Hindlimb muscle (tissue), 1 donor: ENCODE measurements around the gene RBMS2. TPM values are rescaled to one million over a fixed set of nuclear protein-coding genes. Genes with fewer than 3 reads are reported as not detected.

Experiments used
- DNase-seq: peaks from one replicate; pipeline ENCODE4 v3.0.0-alpha.2; 2013
- polyA plus RNA-seq: library from polyadenylated mRNA; unstranded; fragments of 120-200 nt; gene quantifications from one replicate; pipeline ENCODE4 v1.2.1, GENCODE V29; 2013; ENCODE audit not compliant: insufficient read length

Gene RBMS2
- polyA plus RNA-seq, 1 donor: 17.8 TPM

DNA sequence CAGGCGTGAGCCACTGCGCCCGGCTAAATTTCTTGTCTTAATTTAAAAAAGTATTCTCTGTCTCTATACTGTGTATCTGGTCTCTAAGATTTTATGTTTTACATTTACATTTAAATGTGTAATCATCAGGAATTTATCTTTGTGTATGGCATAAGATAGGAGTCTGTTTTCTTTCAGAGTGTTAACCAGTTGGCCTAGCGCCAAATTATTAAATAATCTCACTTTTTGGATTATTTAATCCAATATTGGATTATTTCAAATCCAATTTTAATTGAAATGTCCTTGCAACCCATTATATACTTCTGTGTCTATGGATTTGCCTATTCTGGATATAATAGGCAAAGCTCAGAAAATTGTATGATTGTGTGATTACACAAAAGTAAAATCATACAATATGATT lies 63.5 kb downstream of the RBMS2 start:
- DNase-seq: no peak

DNA sequence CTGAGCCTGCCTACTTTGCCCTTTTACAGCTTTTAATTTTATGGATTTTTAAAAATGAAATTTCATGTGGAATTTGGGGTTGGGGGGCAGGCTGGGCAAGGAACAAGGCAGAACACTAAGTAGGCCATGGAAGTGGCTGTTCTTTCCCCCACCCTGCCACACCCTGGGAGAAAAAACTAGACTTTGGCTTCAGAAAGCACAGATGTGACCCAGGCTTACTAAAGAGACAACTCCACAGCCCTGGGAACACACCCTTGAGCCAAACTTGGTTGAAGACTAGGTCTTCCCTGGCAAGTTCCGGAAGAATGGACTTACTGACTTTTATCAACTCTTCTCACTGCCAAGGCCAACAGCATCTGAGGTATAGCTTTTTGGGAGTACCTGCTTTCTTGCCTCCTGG lies 68.2 kb downstream of the RBMS2 start:
- DNase-seq: no peak

DNA sequence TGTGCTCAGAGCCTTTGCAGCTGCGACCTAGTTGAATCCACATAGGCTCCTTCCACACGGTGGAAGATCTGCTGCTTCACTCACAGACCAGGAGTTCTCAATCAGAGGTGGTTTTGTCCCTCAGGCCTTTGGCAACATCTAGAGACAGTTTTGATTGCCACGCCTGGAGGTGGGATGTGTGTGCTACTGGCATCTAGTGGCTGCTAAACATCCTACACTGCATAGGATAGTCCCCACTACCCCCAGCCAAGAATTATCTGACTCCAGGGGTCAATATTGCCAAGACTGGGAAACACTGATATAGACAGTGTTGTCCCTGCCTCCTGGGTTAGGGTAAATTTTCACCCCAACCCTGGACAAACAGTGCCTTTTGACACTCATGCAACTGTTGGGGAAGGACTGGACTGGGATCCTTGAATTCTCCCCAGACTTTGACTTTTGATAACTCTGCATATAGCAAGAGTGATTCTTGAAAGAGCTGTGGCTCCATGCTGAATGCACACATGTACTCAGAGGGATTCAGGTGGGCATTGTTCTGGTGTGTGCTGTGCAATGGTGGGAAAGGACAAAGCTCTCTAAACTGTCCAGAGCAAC lies 68.7 kb downstream of the RBMS2 start:
- no peak for DNase-seq

DNA sequence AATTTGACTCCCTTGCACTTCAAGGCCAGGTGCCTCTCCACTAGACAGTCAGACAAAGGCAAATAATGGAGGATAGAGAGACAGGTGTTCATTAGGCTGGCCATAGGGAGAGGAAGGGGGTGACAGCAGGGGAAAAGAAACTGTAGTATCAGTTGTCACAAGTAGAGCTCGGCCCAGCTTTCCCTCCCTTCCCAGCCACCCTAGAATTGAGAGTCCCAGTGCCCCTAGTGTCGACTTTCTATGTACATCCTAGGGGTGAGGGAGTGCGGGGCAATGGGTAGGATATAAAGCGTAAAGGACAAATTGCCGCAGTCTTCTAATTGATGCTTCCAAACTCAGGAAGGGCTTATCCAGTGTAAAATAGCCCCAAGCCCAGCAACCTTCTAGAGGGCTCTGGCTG lies 69.5 kb downstream of the RBMS2 start:
- DNase-seq: no peak

DNA sequence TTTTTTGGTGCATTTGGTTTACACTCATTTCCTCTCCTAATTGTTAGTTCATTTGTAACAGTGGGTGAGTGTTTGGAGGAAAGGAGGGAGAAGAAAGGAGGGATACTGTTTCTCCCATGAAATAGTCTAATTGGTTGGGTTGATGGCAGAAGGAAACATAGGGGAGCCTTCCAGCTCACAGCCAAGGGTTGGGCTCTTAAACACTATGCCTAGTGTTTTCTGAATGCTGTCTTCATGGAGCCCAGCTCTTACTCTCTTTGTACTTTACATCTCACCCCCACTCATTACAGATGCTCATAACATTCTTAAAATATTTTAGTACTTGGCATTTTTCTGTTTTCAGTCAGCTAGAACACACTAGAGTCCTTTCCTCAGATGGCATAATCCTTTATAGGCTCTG lies 70.3 kb downstream of the RBMS2 start:
- no peak for DNase-seq

DNA sequence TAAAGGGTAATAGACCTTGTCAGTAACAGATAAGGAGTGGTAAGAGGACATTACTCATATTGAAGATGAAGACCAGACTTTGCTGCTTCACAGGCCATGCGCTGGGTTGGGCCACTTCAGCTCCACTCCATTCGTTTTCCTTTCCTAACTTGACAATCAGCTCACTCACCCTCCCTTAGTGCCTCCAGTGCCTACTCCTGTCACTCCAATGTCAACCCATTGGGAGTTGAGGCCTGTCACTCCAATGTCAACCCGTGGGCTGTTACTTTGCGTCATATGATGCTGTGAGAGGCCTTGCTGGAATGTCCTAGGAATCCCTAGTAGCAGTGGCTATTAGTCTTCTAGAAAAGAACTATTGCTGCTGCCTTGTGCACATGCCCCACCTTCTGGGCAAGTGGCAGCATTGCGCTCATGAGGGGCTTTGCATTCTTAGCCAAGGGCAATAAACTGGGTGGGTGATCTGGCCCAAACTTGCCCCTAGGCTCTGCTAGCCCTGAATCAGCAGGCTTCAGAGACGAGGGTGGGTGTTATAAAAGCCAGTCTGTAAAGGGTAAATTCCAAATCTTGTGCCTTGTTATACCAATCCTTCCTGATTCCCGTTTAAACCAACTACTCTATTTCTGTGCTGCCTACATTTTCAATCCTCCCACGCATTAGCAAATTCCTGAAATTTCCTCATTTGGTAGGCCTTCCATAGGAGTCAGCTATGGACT lies 72.4 kb downstream of the RBMS2 start:
- DNase-seq: peak; percentile 42

DNA sequence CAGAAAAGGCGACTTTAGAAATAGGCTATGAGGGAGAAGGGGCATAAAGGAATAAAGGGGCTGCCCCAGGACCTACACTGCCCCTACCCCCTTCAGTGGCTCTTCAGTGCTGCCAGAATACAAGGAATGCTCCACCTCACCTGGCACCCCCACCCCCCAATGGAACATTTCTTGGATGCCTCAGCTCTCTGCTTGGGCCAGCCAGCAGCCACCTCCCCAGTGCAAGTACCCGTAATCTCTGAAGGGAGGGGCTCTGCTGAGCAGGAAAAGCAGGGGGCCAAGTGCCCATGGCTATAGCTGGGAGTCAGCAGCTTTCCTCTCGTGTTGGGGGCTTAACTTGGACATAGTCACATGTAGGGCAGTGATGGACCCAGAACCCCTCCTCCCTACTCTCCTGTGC lies 75.2 kb downstream of the RBMS2 start:
- no peak for DNase-seq

DNA sequence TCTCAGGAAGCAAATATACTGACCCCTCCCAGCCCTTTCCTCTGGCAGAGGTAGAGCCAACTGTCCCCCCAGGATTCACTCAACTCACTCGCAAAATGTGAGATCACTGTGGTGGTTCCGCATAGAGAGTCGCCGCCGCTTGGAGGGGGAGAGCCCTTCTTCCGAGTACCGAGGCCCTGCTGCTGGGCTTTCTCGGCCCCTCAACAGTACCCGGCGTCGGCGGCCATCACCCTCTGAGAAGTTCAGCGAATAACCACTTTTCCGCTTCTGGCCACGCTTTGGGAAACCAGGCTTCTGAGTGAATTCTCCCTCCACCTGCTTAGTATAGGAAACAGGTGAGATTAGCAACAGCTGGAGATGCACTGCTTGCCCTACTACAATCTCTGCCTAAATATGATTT lies 77.4 kb downstream of the RBMS2 start:
- DNase-seq: no peak

DNA sequence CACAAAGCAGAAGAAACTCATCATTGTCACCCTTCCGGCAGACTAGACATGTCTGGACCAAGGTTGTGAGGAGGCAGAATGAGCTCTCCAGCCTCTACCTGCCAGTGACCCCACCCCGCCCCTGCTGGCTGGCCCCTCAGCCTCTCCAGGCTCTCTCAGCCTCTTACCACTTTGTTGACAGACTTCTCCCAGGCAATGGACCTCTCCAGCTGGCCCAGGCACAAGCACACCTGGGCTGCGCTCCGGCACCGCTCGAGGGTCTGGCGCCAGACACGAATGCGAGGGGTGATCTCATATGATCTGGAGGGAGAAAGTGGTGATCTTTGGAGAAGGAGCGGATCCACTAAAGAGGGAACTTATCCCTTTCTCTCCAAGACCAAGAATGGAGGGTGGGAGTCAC lies 78.2 kb downstream of the RBMS2 start:
- no peak for DNase-seq

DNA sequence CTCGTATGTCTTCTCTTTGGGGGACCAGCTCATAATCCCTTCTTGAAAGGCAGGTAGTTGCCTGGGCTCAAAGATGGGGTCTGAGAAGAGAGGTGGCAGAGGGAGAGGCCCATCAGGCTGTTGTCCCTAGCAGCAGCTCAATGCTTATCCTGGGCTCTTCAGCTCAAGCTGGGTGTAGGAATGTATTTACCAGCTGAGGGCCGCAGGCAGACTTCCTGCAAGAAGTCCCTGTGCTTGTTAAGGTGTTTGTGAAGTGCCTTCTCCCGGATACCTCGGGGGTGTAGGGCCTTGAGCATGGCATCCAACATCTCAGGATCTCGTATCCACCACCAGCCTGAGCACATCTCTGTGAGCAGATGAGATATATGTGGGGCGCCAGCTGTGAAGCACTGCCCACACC lies 79.1 kb downstream of the RBMS2 start:
- DNase-seq: no peak

DNA sequence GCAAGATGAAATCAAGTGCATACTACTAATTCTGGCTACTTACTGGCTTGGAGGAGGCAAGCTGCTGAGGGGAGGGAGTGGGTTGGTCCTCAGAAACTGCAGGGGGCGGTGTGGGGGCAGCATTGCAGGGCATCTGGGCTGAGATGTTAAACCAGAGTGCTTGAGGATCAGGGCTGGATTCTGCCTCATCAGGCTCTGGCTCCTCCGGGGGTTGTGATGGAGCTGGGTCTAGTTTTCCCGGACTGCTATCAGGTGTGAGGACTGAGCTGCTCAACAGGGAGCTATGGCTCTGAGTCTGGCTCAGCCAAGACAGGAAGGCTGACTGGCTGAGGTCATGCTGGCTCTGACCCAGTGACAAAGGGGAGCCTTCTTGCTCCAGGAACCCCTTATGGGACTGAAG lies 79.9 kb downstream of the RBMS2 start:
- DNase-seq: no peak

DNA sequence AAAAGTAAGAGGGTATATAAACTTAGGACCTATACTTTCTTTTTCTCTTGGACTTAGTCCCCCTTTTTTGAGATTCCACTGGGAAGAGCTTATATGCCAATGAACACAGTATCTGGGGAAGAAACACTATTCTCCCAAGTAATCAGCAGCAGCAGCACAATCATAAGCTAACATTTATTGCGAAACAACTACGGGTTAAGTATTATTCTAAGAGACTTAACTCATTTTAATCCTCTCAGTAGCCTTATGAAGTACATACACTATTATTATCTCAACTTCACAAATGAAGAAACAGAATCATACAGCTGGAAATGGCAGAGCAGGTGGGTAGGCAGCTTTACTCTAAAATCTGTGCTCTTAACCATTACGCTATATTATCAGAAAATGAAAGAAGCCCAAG lies 80.6 kb downstream of the RBMS2 start:
- no peak for DNase-seq

DNA sequence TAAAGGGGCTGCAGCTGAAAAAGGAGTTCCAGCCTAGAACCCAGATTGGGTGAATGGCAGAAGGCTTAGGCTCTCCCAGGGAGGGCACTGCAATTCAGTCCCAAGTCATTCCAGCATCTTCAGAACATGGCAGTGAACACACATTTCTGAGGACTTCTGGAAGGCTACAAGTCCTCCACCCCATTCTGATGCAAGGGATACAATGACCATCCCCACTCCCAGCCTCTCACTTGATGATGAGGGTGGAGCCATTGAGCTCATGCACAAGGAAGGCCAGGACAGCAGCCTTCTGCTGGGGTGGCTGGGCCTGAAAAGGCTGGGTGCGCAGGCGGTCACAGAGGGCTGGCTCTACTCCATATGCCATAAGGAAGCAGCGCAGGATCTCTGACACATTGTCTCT lies 82.7 kb downstream of the RBMS2 start:
- no peak for DNase-seq

DNA sequence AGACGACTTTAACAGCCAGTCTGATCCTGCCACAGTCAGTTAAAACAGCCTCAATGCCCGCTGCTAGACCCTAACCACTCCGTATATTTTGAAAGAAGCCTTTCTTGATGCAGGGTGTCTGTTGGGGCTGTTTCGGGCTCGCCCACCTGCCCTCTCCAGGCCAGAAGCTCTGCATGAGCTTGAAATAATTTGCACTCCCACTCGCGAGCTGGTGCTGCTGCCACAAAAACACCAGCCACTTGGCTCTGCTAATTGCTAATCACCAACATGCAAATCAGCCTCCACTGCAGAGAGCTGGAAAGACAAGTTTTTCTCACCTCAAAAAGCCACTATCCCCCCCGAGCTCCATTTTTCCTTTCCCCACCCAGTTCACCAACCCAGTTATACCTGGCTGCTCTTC lies 93.0 kb downstream of the RBMS2 start:
- no peak for DNase-seq

DNA sequence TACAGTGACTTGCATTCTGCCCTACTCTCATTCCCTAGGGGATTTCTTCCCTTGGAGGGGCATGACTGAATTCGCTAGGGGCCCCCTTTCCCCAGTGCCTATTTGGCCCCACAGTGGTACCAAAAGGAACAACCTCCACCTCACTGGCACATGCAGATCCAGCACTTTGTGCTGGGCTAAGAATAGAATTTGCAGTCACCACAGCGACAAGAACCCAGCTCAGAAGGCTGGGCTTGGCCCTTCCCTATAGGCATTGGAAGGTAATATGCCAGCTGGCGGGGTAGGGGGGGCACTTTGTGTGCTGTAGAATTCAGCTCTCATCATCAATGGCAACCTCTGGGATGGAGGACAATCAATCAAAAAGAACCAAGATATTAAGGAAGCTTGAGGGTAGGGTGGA lies 94.6 kb downstream of the RBMS2 start:
- DNase-seq: no peak

DNA sequence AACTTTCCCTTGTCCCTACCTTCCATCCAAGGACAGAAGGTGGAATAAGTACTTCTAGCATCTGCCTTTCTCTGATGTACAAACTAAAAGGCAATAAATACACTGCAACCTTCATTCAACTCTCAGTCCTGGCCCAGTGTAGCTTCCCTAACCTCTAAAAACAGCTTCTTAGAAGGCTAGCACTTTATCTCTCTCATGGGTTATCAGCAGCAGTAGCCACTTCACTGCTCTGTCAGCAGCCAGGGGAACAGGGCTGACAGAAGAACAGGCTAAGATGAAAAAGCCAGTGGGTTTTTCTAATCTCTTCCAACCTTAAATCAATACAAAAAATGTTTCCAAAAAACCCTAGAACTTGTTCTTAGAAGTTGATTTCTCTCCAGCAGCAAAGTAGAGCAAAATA lies 95.3 kb downstream of the RBMS2 start:
- DNase-seq: no peak

DNA sequence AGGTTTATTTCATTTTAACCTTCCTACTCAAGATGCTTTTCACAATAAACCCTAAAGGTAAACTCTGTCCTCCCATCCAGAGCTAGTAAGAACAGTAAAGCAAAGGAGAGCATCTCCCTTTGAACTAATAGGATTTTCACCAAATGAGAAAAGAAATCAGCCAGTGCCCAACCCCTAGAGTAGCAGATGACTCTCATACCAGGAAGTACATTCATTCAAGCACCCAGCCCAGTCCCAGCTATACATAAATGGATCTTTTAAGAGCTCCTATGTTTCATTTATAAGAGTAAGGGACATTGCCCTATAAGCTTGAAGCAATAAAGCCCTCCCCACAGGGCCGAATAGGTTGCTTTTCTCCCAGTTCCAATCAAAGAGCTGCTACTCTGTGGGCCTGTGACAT lies 100.9 kb downstream of the RBMS2 start:
- DNase-seq: no peak

DNA sequence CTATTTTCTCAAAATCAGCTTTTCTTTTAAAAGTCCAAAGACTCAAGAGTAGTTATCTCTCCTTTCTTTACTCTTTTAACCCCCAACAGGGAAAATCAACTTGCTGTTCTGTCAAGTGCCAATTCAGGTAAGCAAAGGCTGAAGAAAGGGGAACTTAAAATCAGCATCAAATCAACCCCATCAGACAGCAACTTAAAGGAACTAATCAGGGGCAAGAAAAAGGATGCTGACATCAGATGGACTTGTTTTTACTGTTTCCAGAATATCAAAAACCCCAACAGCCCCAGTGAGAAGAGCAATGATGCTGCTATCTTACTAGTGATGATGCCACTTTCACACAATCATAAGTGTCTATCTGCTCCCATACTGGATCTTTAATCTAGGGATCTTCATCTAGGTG lies 105.1 kb downstream of the RBMS2 start:
- DNase-seq: no peak

DNA sequence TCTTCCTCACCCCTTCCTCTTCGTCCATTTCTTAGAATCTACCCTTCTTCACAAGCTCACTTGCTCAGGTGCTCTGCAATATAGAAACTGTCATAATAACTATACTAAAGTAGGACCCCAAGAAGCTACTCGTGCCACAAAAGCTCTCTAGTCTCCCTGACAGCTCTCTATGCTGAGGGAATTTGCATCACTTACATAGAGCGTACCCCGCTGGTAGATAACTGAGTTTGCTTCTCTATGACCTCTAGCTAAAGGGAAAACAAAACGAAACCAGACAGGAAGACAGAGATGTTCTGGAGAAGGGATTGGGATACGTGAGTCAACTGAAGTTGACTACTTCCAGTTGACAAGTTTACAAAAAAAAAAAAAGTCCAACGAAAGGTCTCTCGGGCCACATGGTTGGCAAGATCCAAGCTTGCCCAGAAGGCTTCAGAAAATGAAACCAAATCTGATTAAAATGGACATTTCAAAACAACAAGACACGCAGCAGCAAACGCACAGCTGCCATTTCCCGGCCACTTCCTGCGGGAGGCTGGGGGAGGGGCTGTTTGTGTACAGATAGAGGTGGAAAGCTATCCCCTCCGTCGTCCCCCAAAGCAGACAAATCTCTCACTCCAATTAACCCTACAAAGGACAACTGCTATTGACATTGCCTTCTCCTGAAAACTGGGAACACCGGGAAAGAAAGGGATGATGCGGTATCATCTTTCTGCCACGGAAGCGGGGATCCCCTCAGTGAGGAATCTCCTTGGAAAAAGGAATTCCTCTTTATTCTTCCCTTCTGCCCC lies 107.2 kb downstream of the RBMS2 start:
- DNase-seq: peak; percentile 74

DNA sequence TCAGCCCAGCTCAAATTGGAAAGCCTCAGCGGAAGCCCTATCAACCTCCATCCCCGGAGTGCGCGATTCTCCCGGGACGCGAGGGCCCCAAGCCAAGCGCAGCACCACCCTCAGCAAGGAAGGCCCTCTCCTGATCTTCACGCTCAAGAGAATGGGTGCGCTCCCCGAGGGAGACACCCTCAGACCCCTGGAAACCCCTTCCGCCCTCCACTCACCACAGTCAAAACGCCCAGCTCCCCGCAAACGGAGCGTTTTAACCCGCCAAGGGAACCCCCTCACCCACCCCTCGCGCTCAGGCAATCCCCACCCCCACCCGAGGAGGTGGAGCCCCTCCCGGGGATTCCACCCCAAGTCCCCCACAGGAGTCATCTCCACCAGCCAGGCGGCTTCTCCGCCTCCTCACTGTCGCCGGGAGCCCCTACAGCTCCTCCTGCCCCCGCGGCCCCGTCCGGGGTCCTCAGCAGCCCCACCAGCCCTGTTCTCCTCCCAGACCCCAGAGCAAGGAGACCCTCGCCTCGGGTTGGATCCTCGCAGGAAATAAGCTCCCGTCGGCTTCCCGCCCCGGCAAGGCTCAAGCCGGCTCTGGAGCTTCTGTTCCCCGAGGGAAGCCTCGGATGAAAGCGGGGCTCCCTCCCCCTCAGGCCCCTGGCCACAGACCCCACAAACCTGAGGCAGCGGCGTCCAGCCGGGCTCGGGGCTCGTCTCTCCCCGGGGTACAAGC lies 108.0 kb downstream of the RBMS2 start:
- DNase-seq: no peak

DNA sequence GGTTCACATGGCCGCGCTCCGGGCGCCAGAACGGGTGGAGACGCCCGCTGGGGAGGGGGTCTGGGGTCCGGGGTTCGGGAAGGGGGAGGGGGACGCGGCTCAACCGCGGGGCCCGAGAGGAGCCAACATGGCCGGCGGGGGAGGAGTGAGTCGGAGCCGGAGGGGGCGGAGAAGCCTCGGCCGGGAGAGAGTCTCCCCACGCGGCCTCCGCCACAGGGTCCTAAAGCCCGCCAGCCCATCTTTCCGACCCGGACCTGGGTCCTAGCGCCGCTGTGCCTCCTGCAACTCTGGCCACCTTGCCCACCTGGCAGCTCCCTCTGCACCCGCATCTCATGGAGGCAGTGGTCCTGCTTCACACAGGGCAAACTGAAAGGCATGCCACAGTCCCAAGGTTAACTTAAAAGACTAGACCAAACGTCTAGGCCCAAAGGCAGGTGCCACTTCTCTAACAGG lies 108.6 kb downstream of the RBMS2 start, which contains the start of gene BAZ2A:
BAZ2A (minus strand) TSS at position 147 of the 453 bp plus-strand sequence. CDS start 12,796 bp downstream, outside the sequence.
- DNase-seq: peak; percentile 92

DNA sequence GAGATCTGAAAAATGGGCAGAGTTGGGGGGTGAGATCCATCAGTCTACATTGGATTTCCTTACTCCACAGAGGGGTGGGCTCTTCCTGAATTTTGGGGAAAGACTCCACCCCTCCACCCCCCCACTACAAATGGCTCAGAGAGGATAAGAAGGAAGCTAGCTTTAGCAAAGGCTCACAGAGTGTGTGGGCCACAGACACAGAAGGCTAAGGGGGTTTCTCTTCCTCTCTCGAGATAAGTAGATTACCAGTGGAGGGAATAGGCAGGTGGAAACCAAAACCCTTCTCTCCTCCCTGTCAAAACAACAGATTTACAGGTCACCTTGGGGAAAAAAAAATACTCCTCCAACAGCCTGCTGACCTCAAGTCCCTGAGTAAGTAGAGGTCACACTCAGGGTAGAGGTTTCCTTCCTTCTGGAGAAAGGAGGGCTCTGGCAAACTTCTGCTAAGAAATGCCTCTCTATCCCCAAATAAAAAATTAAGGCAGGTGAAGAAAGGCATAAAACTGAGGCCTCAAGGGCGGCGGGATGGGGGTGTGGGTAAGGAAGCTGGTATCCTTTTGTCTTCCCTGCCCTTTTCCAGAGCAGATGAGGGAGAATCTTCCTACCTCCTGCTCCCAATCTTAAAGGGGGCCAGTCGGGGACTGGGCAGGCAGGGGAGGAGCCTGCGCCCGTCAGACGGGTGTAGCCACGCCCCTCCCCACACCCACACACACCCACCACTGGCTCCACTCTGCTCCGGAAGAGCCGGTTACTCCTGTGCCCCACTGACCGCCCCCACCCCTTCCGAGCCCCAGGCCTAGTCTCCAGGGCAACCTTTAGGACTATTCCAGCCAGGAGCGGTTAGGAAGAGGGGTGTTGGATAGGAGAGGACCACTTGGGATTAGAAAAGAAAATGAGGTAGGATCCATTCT lies 110.4 kb downstream of the RBMS2 start:
- DNase-seq: no peak
